TTC549 (cell line): ENCODE data around the gene POLR2J.

ENCODE experiments used
- FAIRE-seq: peaks from 2 replicates; lab custom pipeline; 2012; peaks lifted over from hg19 to GRCh38; lab: Jason Lieb, UNC

POLR2J gene

GRCh38 chr7:102436118-102436517 is 42.6 kb downstream of the POLR2J start:
- FAIRE-seq: no peak

GRCh38 chr7:102434039-102434486 is 44.7 kb downstream of the POLR2J start:
- no peak for FAIRE-seq

- FAIRE-seq: no peak
Measured at GRCh38 chr7:102433219-102434038, 45.3 kb downstream of the POLR2J start, which contains the start of gene ORAI2. TSS of gene ORAI2 (plus strand) at chr7:102433575. CDS start at chr7:102438957, 5,382 bp downstream.

- FAIRE-seq: no peak
Measured at GRCh38 chr7:102432442-102433218, 46.1 kb downstream of the POLR2J start.

- no peak for FAIRE-seq
Measured at GRCh38 chr7:102431617-102432298, 47.0 kb downstream of the POLR2J start.

GRCh38 chr7:102429141-102429899 is 49.4 kb downstream of the POLR2J start:
- FAIRE-seq: no peak

GRCh38 chr7:102427019-102427405 is 51.7 kb downstream of the POLR2J start:
- FAIRE-seq: no peak

- FAIRE-seq: no peak
Measured at GRCh38 chr7:102426268-102427018, 52.3 kb downstream of the POLR2J start.

DNA sequence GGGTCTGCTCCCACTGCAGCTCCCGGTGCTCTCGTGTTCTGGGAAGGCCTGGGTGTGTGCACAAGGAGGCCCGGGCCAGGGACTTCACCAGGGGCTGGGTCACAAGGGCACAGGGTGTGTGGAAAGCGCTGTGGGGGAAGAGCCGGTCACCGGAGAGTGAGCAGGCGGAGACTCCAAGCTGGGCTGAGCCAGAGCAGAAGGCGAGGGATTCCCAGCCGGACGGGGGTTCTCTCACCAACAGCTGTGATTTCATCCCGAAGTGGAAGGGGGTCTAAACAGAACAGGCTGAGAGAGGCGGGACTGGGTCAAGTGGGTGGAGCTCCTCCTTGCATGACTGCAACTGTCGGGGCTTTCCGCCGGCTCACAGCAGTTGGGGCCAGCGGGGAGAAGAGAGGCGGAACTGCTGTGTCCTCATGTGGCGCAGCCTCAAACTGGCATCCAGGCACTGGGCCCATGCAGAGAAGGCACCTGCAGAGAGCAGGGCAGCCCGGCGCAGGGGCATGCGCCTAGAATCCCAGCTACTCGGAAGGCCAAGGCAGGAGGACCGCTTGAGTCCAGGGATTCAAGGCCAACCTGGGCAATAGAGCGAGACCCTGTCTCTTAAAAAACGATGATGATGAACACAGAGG is 53.0 kb downstream of the POLR2J start:
- FAIRE-seq: no peak

- no peak for FAIRE-seq
Measured at GRCh38 chr7:102424787-102425218, 53.9 kb downstream of the POLR2J start.

GRCh38 chr7:102424129-102424551 is 54.6 kb downstream of the POLR2J start:
- FAIRE-seq: no peak
